ENCODE measurements around the gene HDLBP. TPM values are rescaled to one million over a fixed set of nuclear protein-coding genes. Genes with fewer than 3 reads are reported as not detected.

The HDLBP gene
- total RNA-seq, 1 experiment from 2014 or later = 908 TPM

- Histone ChIP-seq H3K79me2 (ENCODE audit: low read depth) (no peaks in the 10 kb centered on the region), H3K4me1 (replicated peaks; ENCODE audit: insufficient read depth) (no peaks in the 10 kb centered on the region), H3K4me3 (no peak overlapping the region), H4K20me1 (ENCODE audit: insufficient read depth) (no peaks in the 10 kb centered on the region; the same call in 1 of the 2 replicates), H3F3A (ENCODE audit: insufficient read depth, low read depth) (no peaks in the 10 kb centered on the region), H3K27me3 (ENCODE audit: insufficient read depth, low read depth) (no peaks in the 10 kb centered on the region), H3K36me3 (ENCODE audit: low read depth) (0 out of 2 replicates have a peak, but pooled peaks cover 4% of the 10 kb centered on the region), H2AFZ (no peak overlapping the region), H3K4me2 (no peak overlapping the region), H3K9me2 (ENCODE audit: insufficient read depth) (no peaks in the 10 kb centered on the region), H3K27ac (no peak overlapping the region), H3K9me3 (ENCODE audit: insufficient read depth, low read depth) (no peaks in the 10 kb centered on the region)
- no TSS peak for BruUV-seq (replicated peaks)
- intact Hi-C loops (cut with micrococcal nuclease; ENCODE audit: unreplicated experiment) = no loop called here
- CTCF ChIA-PET = no interaction called here
- POLR2A ChIA-PET (ENCODE audit: unreplicated experiment) = no interaction called here
- TF ChIP-seq EZH2 (IDR thresholded peaks at IDR 0.05; ENCODE audit: low read depth) (no peak), CTCF (conservative IDR thresholded peaks at IDR 0.05) (no peak)
- no peak for DNase-seq
Measured at GRCh38 chr2:241177526-241178334, 137.7 kb downstream of the HDLBP start.

Other genes with a start within 250 kb of the HDLBP start
- gene MTERF4, start 213.4 kb downstream of the HDLBP start, total RNA-seq (2021) = 38.6 and 42.8 TPM in 2 replicates
- 70.4 and 77.5 TPM in 2 replicates for gene PASK, start 166.2 kb downstream of the HDLBP start, total RNA-seq (2021)
- gene PPP1R7, start 165.2 kb downstream of the HDLBP start, total RNA-seq (2021) = 113 and 143 TPM in 2 replicates
- 6.5 and 8.5 TPM in 2 replicates for gene ANO7, start 127.0 kb downstream of the HDLBP start, total RNA-seq (2021)
- gene SEPTIN2, start 253 bp upstream of the HDLBP start, total RNA-seq (2021) = 431 and 500 TPM in 2 replicates
- gene FARP2, start 40.6 kb upstream of the HDLBP start, total RNA-seq (2021) = 81.5 and 89.1 TPM in 2 replicates
- 201 and 268 TPM in 2 replicates for gene STK25, start 192.9 kb upstream of the HDLBP start, total RNA-seq (2021)
- gene BOK, start 243.1 kb upstream of the HDLBP start, total RNA-seq (2021) = 72.8 and 107 TPM in 2 replicates

Measured in PC-9 (cell line).